GM18502 (cell line): ENCODE results near the gene RHBDF2.
"Not testable (repeated sequence)": the region's sequence is repeated elsewhere in the genome, so short reads cannot be mapped to it uniquely, and the experiment has no call there.

ENCODE experiments used
- ATAC-seq: cut with Tn5 transposase; IDR thresholded peaks from one replicate; pipeline ENCODE4 v1.9.1; 2021; ENCODE audit warnings: mild to moderate bottlenecking; ENCODE audit not compliant: unreplicated experiment, poor library complexity

RHBDF2 gene

DNA sequence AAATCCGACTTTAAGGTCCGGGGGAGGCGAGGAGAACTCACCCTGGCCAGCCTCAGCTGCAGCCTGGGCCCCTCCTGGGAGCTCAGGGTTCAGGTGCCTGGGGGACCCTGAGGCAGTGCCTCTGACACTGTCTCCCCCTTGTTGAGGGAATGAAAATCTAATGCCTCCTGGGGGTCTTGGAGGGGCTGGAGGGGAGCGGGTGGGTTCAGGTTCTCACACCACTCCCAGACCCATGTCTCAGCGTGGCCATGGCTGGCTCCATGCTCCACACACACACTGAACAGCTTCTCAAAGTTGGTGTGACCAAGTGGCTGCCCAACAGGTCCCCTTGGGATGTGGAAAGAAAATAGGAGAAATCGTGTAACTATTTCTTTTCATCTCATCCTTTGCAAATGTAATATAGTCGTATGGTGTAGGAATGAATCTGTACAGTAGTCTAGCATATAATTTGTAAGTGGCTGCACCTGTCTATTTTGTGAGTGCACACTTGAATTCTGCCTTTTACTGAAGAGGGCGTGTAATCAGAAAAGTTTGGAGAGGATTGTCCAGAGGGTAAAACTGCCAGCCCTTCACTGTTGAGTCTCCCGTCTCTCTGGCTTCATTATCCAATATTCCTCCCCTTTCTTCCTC is 37.8 kb upstream of the RHBDF2 start:
- ATAC-seq = no peak

DNA sequence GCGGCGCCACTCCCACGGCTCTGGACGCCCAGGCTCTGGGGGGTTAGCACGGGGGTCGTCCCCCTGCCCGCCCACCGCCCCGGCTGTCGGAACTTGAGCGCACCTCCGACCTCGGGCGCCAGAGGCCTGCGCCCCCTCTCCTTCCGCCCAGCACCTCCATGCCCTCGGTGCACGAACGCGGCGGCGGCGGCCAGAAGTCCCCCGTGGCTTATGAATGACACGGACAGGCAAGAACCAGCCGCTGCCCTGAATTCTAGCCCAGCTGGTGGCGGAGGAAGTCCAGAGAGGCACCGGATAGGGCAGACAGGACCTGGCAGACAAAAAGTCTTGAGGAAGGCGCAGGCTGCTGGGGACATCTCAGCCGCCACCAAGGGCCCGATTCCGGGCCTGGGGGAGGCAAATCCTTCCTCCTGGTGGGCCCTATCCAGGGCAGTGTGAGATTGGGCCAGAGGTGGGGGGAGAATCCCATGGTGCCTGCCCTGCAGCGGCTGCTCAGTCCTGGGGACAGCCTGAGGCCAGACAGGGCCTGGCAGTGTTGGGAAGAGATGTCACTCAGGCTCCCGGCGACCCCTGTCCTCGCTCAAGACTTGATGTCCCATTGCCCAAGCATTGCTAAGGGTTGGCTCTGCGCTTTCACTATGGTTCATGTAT is 37.2 kb upstream of the RHBDF2 start:
- ATAC-seq = no peak

DNA sequence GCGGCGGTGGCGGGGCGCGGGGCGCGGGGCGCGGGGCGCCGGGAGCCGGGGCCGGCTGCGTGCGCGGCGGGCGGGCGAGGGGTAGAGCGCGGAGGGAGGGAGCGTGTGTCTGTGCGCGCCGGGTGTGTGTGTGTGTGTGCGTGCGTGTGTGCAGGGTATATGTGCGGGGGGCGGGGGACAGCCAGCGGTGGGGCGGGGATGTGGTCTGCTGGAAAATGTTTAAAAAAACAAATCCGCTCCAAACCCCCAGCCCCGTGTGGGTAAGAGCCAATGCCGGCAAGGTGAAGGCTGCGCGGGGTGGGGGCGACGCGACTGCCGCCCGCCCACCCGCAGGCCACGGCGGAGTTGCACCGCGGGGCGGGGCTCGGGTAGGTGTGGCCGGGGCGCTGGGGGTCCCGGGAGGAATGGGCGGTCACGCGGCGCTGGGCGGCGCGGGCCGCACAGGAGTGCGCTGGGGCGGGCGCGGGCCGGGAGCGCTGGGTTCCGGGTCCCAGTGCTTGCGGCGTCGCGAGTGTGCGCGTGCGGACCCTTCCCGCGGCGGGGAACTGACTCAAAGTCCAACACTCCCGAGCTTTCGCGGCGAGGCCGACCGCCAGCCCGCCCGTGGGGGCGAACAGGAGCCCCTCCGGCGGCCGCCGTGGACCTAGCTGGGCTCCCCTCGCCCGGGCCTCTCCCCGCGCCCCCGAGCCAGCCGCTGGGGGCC is 36.5 kb upstream of the RHBDF2 start, which contains the start of gene CYGB:
Gene CYGB, minus strand, starts transcription at position 132 of the 703 bp plus-strand sequence. CDS start 167 bp downstream, outside the sequence.
- no peak for ATAC-seq

DNA sequence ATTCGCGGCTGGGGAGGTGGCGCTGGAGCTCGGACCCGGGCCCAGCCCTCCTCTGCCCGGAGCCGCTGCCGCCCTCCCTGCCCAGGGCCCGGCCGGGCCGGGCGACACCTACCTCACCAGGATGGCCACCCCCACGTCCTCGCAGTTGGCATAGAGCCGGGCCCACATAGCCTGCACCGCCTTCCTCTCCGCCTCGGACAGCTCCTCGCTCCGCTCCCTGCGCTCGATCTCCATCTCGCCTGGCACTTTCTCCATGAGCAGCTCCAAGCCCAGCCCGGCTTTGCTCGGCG is 36.0 kb upstream of the RHBDF2 start:
- ATAC-seq = no peak

DNA sequence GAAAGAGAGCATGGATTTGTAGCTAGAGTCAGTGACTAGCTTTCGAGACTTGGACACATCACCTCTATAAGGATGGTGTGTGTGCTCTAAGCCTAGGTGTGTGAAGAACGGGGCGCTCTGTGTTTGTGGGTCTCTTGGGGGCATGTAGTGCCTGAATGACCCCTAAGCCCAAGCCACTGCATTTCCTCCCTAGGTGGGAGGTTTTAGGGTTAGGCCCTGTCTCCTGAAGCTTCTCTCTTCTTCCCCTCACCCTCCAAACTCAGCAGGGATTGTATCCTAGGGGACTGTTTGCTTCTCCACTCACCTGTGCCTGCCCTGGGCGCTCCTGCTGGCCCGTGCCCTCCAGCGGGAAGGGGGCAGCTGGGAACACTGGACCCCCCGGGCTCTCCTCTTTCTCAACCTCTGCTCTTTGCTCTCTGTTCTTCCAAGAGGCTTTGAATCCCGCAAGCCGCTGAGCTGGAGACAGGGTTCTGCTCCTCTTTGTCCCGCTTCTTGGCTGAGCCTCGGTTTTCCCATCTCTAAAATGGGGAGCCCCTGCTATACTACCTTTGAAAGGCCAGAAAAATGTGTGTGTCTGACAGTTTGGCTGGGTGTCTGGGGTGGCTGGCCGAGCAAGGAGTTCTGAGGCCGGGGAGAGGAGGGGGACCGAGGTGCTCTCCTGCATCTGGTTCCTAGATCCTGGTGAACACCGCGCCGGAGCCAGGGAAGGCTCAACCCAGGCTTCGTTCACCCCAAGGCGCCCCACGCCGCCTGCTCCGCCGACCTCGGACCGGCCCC is 35.5 kb upstream of the RHBDF2 start:
- ATAC-seq = no peak

DNA sequence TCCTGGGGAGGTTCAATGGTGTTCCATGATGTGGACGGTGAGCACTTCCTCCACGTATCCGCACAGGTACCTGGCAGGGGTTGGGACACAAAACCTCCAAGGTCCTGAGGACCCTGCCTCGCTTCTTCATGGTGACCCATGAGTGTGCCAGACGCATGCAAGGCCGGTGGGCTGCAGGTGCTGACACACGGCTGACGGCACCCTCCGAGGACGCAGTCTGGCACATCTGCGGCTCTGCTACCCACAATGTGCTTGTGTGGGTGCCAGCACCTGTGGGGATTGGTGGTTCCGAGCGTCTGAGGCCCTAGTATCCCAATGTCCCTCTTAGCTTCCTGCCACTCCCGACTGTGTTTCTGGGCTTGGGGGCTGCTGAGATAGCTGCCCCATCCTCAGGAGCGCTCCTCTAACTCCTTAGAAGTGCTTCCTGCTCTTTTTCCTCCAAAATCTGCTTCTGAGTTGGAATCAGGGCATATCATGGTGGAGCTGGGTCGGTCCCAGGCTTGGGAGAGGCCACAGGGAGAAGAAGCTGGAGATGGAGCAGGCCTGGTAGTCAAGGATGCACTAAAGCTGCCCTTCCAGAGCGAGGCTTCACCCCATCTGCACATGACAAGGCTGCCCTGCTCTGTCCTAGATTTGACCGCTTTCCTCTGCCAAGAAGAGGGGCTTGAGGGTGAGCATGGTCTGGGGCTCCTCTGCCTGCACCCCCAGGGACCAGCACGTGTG is 34.7 kb upstream of the RHBDF2 start:
- ATAC-seq = no peak

DNA sequence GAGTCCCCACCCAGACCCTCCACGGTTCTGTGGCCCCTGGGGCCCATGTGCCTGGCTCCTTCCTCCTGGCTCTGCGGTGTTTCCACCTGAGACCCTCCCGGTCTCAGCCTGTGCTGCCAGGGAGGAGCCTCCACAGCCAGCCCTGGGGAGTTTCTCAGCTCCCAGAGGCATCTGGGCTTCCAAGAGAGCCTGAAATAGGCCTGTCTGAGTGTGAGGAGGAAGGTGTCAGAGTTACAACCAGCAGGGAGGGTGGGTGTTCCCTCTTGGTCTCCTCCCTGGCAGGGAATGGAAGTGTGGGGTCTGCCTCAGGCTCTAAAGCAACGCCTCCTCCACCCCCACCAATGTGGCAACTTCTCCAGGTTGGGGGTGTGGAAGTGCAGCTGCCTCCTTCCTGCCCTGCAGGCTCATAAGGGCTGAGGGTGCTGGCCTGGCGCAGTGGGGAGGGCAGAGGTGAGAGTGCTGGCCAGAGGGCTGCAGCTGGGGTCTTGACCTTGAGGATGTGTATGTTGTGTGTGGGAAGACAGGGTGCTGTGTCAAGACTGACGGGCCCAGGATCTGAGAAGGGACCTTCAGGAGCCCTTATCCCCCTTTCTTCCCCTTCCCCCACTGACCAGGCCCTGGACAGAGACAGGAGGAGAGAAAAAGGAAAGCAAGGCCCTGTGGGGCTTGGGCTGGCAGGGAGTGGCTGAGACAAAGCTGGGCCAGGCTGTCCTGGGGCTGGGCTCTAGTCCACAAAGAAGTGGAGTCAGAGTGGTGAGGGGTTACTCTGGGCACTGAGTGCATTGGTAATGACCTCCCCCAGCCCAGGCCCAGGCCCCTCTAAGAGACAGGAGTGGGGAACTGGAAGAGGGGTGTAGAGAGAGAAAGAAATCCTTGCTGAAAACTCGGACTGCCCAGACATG is 33.9 kb upstream of the RHBDF2 start:
- no peak for ATAC-seq

DNA sequence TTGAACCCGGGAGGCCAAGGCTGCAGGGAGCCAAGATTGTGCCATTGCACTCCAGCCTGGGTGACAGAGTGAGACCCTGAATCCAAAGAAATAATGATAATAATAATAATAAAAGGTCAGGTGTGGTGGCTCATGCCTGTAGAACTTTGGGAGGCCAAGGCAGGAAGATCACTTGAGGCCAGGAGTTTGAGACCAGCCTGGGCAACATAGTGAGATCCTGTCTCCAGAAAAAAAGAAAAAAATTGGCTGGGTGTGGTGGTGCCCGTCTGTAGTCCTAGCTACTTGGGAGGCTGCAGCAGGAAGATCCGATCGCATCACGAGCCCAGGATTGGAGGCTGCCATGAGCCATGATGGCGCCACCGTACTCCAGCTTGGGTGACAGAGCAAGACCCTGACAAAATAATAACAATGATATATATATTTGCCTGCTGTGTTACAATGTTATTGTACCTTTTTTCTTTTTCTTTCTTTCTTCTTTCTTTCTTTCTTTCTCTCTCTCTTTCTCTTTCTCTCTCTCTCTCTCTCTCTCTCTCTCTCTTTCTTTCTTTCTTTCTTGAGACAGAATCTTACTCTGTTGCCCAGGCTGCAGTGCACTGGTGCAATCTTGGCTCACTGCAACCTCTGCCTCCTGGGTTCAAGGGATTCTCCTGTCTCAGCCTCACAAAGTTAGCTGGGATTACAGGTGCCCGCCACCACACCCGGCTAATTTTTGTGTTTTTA is 32.6 kb upstream of the RHBDF2 start:
- ATAC-seq = not testable (repeated sequence)

DNA sequence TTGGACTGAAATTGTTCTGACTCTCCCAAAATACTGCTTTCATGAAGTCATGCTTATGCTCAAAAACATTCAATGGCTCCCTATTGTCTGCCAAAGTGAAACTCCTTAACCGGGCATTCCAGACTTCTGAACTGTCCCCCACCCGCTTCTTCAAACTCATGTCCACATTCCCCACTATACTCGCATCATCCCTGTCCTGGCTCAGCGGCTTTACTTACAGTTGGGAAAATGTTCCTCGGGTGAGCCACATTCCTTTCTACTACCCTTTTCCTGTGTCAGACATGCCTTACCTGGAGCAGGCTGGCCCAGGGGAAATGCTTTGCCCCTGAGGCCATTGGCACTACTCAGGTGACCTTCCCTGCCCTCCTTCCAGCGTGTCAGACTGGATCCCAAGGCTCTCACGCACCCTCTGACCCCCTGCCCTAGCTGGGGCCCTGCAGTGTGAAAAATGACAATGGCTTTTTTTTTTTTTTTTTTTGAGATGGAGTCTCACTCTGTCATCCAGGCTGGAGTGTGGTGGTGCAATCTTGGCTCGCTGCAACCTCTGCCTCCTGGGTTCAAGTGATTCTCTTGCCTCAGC is 30.9 kb upstream of the RHBDF2 start:
- ATAC-seq = no peak

DNA sequence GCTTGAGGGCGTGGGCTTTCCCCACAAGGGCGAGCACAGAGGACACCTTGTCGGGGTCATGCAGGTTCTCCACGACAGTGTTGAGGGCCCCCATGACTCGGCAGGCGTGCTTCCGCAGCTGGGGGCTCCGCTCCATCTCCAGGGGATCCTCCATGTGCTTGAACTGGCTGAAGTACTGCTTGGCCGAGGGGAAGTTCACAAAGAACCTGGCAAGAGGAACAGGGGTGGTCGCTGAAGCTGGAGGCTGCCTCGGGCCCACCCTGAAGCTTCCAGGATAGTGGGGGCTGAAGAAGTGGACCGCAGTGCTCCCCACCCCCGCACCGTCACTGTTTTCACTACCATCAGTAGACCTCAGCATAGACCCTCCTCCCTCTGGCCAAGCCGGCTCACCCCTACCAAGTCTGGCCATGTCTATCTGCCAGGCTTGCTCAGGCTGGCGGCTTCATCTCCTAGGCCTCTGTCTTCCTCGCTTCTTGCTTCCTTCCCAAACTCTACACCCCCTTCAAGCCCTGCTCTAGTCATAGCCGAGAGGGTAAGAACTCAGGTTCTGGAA is 30.3 kb upstream of the RHBDF2 start:
- no peak for ATAC-seq

DNA sequence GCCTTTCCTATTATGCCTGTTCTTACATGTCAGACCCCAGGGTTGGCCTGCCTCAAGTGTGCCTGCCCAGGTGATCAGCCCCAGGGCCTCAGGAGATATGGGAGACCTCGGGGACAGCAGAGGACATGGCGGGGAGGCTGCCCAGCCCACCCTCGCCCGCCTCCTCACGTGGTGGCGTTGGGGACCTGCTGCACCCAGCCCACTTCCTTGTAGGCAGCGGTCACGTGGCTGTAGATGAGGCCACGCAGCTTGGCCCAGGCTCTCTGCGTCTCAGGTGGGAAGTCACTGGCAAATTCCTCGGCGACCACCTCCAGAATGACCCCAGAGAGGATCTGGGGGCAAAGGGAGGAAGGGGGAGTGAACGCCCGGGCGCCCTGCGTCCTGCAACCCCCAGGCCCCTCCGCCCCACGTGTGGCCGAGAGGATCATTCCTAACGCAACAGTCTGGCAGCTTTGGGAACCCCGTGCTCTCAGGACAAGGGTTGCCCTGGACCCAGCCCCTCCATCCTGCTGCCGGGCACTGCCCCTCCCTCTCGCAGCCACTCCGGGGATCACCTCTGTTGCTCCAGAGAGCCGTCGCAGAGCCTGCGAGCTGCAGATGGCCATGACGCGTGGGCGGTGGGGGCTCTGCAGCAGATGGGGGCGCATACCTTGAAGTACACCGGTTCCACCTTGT is 29.7 kb upstream of the RHBDF2 start:
- ATAC-seq = no peak

DNA sequence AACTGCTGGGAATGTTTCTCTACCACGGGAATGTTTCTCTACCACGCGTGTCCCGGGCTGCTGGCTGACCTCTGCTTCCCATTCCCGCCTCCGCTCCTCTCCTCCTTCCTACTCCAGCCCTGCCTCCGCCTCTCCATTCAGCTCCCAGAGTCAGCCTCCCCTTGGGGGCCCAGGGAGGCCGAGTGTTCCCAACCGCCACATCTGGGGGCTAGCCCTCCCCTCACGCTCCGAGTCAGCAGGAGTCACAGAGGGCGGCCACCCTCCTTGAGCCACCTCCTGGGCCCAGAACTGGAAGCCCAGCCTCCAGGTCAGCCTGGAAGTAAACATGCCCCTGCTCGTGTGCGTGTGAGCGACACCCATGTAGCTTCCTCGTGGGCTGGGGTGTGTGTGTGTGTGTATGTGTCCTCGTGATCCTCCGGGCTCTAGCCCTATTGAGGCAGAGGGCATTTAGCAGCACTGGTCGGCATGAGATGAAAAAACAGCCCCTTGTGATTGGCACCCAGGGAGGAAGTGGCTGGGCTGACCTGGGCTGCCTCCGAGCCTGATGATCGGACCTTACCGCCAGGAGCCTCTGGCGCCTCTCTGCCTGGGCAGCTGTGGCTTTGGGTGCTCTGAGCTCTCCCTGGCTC is 29.0 kb upstream of the RHBDF2 start:
- ATAC-seq = no peak

DNA sequence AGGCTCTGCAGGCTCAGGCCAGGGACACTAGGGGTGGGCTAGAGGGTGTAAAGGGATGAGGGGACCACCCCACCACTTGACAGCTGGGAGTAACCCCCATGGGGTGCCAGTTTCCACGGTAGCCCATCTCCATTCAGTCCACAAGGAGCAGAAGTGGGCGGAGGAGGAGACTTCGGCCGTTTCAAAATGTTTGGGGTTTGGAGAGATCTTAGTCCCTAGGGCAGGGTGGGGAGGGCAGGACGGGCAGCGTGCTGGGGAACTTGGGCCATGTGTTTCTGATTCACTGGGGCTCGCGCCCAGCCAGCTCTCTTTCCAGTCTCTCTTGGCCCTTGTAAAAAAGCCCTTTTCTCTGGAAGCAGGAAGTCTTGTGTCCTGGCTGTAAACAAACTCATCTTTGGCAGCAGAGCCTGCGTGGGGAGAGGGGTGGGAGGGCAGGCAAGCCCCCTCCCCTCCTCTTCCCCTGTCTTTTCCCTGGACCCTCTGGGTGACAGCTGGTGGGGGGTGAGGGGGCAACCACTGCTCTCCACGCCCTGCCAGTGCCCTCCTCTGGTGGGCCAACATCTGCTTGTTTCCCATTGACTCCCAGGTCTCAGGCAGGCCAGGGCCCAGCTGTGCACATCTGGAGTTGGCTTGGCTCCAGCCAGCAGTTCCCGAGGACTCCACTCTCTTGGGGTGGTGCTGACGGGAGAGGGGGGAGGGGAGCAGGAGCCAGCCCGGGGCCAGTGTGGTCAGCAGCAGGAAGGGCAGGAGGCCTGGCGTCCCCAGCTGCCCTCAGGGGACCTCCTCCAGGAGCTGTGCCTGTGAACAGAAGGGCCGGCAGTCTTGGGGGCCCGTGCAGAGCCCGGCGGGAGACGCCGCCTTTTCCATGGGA is 28.2 kb upstream of the RHBDF2 start:
- ATAC-seq = no peak

DNA sequence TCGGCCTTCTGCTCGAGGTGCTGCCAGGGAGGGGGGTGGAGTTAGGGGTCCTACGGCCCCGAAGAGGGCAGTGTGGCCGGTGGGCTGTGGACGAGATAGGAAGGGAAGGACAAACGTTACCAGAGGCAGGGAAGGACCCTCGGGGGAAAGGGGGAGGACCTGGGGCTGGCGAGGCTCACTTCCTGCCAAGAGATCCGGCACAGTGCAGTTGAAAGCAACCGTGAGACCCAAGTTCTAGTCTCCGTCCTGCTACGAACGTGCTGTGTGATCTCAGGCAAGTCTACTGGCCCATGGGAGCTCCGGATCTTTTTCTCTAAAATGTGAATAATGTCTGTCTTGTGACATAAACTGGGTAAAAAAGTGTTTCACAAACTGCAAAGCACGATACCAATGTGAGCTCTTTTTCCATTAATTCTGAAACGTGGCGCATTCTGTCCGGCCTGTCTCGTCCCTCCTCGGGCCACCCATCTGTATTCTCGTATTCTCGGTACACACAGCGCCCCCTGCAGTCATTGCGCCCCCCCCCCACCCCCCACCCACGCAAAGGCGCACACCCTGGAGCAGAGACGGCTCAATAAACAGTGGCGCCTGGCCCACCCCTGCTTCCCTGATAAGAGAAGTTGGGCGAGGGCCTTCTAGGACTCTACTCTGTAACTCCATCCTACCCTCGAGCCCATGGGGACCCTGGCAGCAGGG is 27.5 kb upstream of the RHBDF2 start:
- no peak for ATAC-seq

DNA sequence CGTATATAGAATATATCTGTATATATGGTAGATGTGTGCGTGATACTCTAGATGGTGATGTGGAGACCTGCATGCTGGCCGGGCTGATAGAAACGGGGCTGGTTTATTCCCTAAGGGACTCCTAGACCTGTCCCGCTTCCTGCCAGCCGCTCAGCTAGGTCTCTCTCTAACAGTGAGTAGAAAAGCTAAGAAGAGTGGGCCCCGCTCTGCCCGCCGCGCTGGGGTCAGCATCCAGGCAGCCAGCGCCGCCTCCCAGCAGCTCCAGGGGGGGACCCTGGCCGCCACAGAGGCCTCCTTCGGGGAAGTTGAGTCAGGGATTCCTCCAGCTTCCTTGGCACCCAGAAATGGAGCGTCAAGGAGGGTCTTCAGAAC is 26.9 kb upstream of the RHBDF2 start:
- ATAC-seq = peak; percentile 61
